Caco-2 (cell line): ENCODE data around the gene MYO1E. TPM values are rescaled to one million over a fixed set of nuclear protein-coding genes. Genes with fewer than 3 reads are reported as not detected.
"Not testable (repeated sequence)": the region's sequence is repeated elsewhere in the genome, so short reads cannot be mapped to it uniquely, and the experiment has no call there.

Experiments
- BruUV-seq: library from RNA; stranded (reverse); fragments of 400-500 nt; replicated peaks from 2 replicates; lab custom pipeline; 2021; lab: Mats Ljungman, UMichigan
- CTCF ChIA-PET: fragments of 300-600 bp; sonication (Branson Sonifier 250); formaldehyde crosslinking; loops from one replicate; lab custom pipeline; 2022; ENCODE audit warnings: antibody characterized with exemption; lab: Charles Lee
- POLR2A ChIA-PET: fragments of 300-600 bp; sonication (Branson Sonifier 250); formaldehyde crosslinking; loops from one replicate; lab custom pipeline; 2022; ENCODE audit warnings: antibody characterized with exemption; lab: Charles Lee
- DNase-seq, 2 experiments: peaks; one replicate each; pipeline versions ENCODE4 v3.0.0 to v3.0.0-alpha.2; 2020 to 2022
- H3K27me3 ChIP-seq: replicated peaks from 2 replicates; pipeline ENCODE4 v1.6.0; 2011; ENCODE audit warnings: low read length; ENCODE audit not compliant: control insufficient read depth, insufficient read depth
- H3K36me3 ChIP-seq: 2 replicates; pipeline ENCODE4 v1.5.1; 2011; ENCODE audit warnings: low read length; ENCODE audit not compliant: control insufficient read depth, insufficient read depth
- H3K4me1 ChIP-seq: fragments of 250-450 bp; sonication (Bioruptor Pico); 2 replicates; pipeline ENCODE4 v1.5.1; 2020; ENCODE audit warnings: mild to moderate bottlenecking
- H3K4me3 ChIP-seq: 2 replicates; pipeline ENCODE4 v1.5.1; 2011; ENCODE audit warnings: low read depth, mild to moderate bottlenecking, control low read depth, low read length
- H3K9me3 ChIP-seq: fragments of 250-450 bp; sonication (Bioruptor Pico); 2 replicates; pipeline ENCODE4 v1.5.1; 2020; ENCODE audit warnings: mild to moderate bottlenecking, moderate library complexity
- H3K27ac Mint-ChIP-seq: one replicate; pipeline ENCODE4 v1.8.0; 2022; ENCODE audit warnings: mixed read lengths; ENCODE audit not compliant: unreplicated experiment
- H3K27me3 Mint-ChIP-seq: one replicate; pipeline ENCODE4 v1.8.0; 2022; ENCODE audit warnings: mixed read lengths; ENCODE audit not compliant: insufficient read depth, unreplicated experiment
- H3K36me3 Mint-ChIP-seq: one replicate; pipeline ENCODE4 v1.8.0; 2022; ENCODE audit warnings: mild to moderate bottlenecking, mixed read lengths; ENCODE audit not compliant: insufficient read depth, unreplicated experiment
- H3K4me1 Mint-ChIP-seq: one replicate; pipeline ENCODE4 v1.8.0; 2022; ENCODE audit warnings: low read depth, mixed read lengths; ENCODE audit not compliant: unreplicated experiment
- H3K4me3 Mint-ChIP-seq: one replicate; pipeline ENCODE4 v1.8.0; 2022; ENCODE audit warnings: mild to moderate bottlenecking, moderate library complexity, mixed read lengths; ENCODE audit not compliant: unreplicated experiment
- H3K9me3 Mint-ChIP-seq: one replicate; pipeline ENCODE4 v1.8.0; 2022; ENCODE audit warnings: mixed read lengths; ENCODE audit not compliant: unreplicated experiment
- CTCF ChIP-seq, 2 experiments: fragments of 200-600 bp in 1 of 2; IDR thresholded peaks; 1 replicate in 1 of 2; 2 replicates in 1 of 2; pipeline versions ENCODE4 v1.5.1 to v1.8.0; 2011 to 2022; ENCODE audit warnings: antibody characterized with exemption in 1 of 2, control low read depth in 1 of 2, inconsistent platforms in 1 of 2, low read depth in 1 of 2, low read length in 1 of 2, mild to moderate bottlenecking in 1 of 2, moderate library complexity in 1 of 2; ENCODE audit not compliant: insufficient read depth in 1 of 2, severe bottlenecking in 1 of 2, unreplicated experiment in 1 of 2
- intact Hi-C: fragments of 100-400 bp; cut with micrococcal nuclease; formaldehyde crosslinking; loops from one replicate; pipeline ENCODE4 v1.10.0; 2022; ENCODE audit not compliant: unreplicated experiment
- total RNA-seq: library from RNA; stranded (reverse); gene quantifications from 2 replicates; pipeline ENCODE4 v1.2.3, GENCODE V29; 2022

MYO1E gene
- total RNA-seq, 1 experiment from 2014 or later: 187 TPM

- TF ChIP-seq CTCF (IDR thresholded peaks at IDR 0.05; ENCODE audit: insufficient read depth in 1 of 2, low read depth in 1 of 2, low read length in 1 of 2, severe bottlenecking in 1 of 2, unreplicated experiment in 1 of 2): no peak
- Histone ChIP-seq H3K36me3 (no peaks in the 10 kb centered on the region), H3K27me3 (no peaks in the 10 kb centered on the region), H3K4me3 (no peak overlapping the region), H3K9me3 (no peaks in the 10 kb centered on the region), H3K4me1 (peaks cover 9% of the 10 kb centered on the region)
- POLR2A ChIA-PET: interaction anchor here (0.6 kb wide), 1 partner anchor 25 kb away, joined by 5 read pairs; no protein-coding TSS in a partner anchor
- intact Hi-C loops: no loop called here
- Mint-ChIP-seq H3K9me3 (no peaks in the 10 kb centered on the region), H3K27me3 (no peaks in the 10 kb centered on the region), H3K4me1 (peaks cover 7% of the 10 kb centered on the region), H3K27ac (no peak overlapping the region), H3K4me3 (no peak overlapping the region), H3K36me3 (no peaks in the 10 kb centered on the region)
- CTCF ChIA-PET: no interaction called here
- DNase-seq: no peak
- BruUV-seq: no TSS peak
Observed at GRCh38 chr15:59406446-59406845, 33.8 kb upstream of the MYO1E start.

GRCh38 chr15:59405079-59405478 is 32.4 kb upstream of the MYO1E start:
- Mint-ChIP-seq H3K27me3 (no peaks in the 10 kb centered on the region), H3K4me1 (peaks cover 17% of the 10 kb centered on the region), H3K36me3 (no peaks in the 10 kb centered on the region), H3K9me3 (no peaks in the 10 kb centered on the region), H3K27ac (no peak overlapping the region), H3K4me3 (no peak overlapping the region)
- H3K36me3 ChIP-seq: no peaks in the 10 kb centered on the region
- BruUV-seq: no TSS peak
- DNase-seq: no peak
- no peaks in the 10 kb centered on the region for H3K27me3 ChIP-seq
- POLR2A ChIA-PET: no interaction called here
- no peaks in the 10 kb centered on the region for H3K9me3 ChIP-seq
- intact Hi-C loops: no loop called here
- CTCF ChIA-PET: no interaction called here
- H3K4me1 ChIP-seq: peaks cover 1% of the 10 kb centered on the region; the same call in 1 of the 2 replicates
- no peak overlapping the region for H3K4me3 ChIP-seq
- no peak for TF ChIP-seq CTCF (IDR thresholded peaks at IDR 0.05; ENCODE audit: insufficient read depth in 1 of 2, low read depth in 1 of 2, low read length in 1 of 2, severe bottlenecking in 1 of 2, unreplicated experiment in 1 of 2)

GRCh38 chr15:59401824-59402569 is 29.3 kb upstream of the MYO1E start:
- no peak overlapping the region for H3K27ac Mint-ChIP-seq
- CTCF ChIA-PET: no interaction called here
- Histone ChIP-seq H3K27me3 (no peaks in the 10 kb centered on the region), H3K36me3 (no peaks in the 10 kb centered on the region), H3K4me1 (no peaks in the 10 kb centered on the region), H3K4me3 (no peak overlapping the region), H3K9me3 (no peaks in the 10 kb centered on the region)
- intact Hi-C loops: no loop called here
- H3K4me3 Mint-ChIP-seq: no peak overlapping the region
- DNase-seq: no peak
- BruUV-seq: no TSS peak
- no peaks in the 10 kb centered on the region for H3K27me3 Mint-ChIP-seq
- no peaks in the 10 kb centered on the region for H3K36me3 Mint-ChIP-seq
- POLR2A ChIA-PET: no interaction called here
- TF ChIP-seq CTCF (IDR thresholded peaks at IDR 0.05; ENCODE audit: insufficient read depth in 1 of 2, low read depth in 1 of 2, low read length in 1 of 2, severe bottlenecking in 1 of 2, unreplicated experiment in 1 of 2): no peak
- no peaks in the 10 kb centered on the region for H3K9me3 Mint-ChIP-seq
- H3K4me1 Mint-ChIP-seq: peaks cover 17% of the 10 kb centered on the region

- H3K27ac Mint-ChIP-seq, H3K27me3 ChIP-seq, CTCF ChIA-PET, H3K4me3 Mint-ChIP-seq, intact Hi-C loops, H3K4me1 ChIP-seq, H3K27me3 Mint-ChIP-seq, H3K36me3 ChIP-seq, BruUV-seq, H3K9me3 ChIP-seq, H3K4me3 ChIP-seq, DNase-seq, H3K9me3 Mint-ChIP-seq, H3K36me3 Mint-ChIP-seq, POLR2A ChIA-PET: not testable (repeated sequence)
- H3K4me1 Mint-ChIP-seq: peaks cover 25% of the 10 kb centered on the region
Observed at GRCh38 chr15:59401051-59401823, 28.6 kb upstream of the MYO1E start.
